22Rv1 (cell line): ENCODE results near the gene ZBTB20.
A peak's percentile ranks its signal among the peaks of the same experiment; 100 is the strongest.

Experiments used
- H3K27ac ChIP-seq: fragments of 450-650 bp; 2 replicates; pipeline ENCODE4 v1.5.1; 2017
- ZFX ChIP-seq: fragments of 450-650 bp; IDR thresholded peaks from 2 replicates; pipeline ENCODE4 v1.6.1; 2017; ENCODE audit warnings: antibody characterized with exemption, borderline replicate concordance
- TF ChIP-seq, protein P1 (sequence below): fragments of 450-650 bp; IDR thresholded peaks from 2 replicates; pipeline ENCODE4 v1.5.1; 2017; ENCODE audit warnings: mild to moderate bottlenecking

The ZBTB20 gene

DNA sequence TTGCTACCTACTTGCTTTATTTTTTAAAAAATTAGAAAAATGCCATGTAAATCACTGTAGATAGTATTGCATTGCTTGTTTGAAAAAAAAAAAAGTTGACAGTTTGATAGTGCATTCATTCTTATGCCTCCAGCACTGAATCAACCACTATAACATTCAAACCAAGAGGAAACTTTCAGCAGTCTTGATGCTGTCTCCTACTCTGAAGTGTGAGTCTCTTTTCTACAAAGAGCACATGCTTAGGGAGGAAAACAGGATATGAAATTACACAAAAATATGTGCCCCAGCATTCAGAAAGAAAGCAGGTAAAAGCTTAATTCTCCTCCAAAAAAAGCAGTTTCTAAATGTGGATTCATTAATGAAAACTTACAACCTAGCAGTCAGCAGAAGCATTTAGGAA, 78.3 kb downstream of the ZBTB20 start:
- H3K27ac ChIP-seq = no peak overlapping the region
- TF ChIP-seq ZFX = no peak
- TF ChIP-seq, protein P1, sequence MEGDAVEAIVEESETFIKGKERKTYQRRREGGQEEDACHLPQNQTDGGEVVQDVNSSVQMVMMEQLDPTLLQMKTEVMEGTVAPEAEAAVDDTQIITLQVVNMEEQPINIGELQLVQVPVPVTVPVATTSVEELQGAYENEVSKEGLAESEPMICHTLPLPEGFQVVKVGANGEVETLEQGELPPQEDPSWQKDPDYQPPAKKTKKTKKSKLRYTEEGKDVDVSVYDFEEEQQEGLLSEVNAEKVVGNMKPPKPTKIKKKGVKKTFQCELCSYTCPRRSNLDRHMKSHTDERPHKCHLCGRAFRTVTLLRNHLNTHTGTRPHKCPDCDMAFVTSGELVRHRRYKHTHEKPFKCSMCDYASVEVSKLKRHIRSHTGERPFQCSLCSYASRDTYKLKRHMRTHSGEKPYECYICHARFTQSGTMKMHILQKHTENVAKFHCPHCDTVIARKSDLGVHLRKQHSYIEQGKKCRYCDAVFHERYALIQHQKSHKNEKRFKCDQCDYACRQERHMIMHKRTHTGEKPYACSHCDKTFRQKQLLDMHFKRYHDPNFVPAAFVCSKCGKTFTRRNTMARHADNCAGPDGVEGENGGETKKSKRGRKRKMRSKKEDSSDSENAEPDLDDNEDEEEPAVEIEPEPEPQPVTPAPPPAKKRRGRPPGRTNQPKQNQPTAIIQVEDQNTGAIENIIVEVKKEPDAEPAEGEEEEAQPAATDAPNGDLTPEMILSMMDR = no peak

DNA sequence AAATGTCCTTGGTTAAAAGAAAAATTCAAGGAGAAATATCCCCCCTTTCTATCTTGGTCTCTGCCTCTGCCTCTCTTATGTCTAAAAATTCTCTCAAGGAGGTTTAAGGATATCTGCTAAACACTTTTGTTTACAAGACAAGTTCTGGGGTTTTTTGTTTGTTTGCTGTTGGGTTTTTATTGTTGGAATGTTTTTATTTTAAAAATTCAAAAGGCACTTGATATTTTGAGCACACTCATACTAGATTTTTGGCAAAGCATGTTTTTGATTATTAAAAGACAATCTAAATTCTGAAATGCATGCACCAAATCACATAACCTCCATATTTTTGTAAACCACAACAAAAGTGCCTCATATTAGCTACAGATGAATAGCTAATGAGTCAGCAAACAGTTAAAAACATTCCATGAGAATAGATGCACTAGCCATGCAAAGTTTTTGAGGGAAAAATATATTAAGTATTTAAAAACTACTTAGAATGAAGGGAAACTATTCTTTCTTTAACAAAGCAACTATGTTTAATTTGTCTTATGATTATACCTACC, 84.6 kb downstream of the ZBTB20 start:
- no peak for TF ChIP-seq ZFX
- TF ChIP-seq, protein P1 = no peak
- H3K27ac ChIP-seq = no peak overlapping the region

DNA sequence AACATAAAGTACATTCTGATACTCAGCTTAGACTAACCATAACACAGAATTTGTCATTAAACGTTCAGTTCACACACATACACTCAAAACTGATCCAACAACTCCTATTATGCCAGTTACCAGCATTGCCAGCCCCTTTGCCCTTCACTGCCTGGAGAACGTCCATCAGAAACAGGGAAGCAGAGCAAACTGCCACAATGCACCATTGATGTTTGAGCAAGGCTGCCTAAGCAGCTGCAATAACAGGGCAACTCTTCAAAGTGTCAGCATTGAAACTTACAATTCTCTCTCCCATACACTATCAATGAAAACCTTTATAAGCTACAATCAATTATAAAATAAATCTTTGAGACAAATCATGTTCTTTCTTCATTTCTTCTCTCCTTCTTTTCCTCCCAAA, 85.1 kb downstream of the ZBTB20 start:
- H3K27ac ChIP-seq = no peak overlapping the region
- TF ChIP-seq ZFX = no peak
- TF ChIP-seq, protein P1 = no peak

DNA sequence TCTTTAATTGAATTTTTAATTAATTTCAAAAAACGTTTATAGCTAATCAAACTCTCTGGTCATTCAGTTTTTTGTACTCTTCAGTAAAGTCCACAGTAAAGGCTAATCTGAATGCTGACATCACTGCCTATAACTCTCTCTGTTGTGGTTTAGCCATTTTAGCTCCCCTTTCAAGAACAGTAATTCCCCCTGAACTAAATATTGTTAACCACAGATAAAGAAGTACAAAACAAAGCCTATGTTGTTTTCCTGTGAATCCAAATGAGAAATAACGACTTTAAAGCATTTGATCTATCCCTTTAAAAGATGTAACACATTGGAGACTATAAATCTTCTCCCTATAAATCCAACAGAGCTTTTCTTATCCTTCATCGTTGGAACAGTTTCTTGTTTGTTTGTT, 94.2 kb downstream of the ZBTB20 start:
- TF ChIP-seq ZFX = no peak
- TF ChIP-seq, protein P1 = no peak
- H3K27ac ChIP-seq = no peak overlapping the region

DNA sequence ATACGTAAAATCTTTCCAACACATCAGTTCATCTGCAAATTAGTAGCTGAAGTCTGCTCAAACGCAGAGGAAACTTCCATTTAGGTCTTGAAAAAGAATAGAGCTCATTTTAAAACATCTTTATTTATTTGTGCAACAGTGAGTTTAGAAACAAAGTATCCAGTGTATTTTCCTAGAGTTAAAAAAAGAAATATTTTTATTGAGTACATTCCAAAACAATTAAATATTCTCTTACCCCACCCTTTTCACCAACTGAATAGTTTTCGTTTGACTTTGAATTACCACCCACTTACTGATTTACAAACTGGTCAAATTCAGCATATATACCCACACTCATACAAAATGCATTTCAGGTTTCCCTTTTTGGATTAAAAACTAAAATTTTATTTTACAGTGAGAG, 104.7 kb downstream of the ZBTB20 start:
- H3K27ac ChIP-seq = no peak overlapping the region
- TF ChIP-seq, protein P1 = no peak
- TF ChIP-seq ZFX = no peak

DNA sequence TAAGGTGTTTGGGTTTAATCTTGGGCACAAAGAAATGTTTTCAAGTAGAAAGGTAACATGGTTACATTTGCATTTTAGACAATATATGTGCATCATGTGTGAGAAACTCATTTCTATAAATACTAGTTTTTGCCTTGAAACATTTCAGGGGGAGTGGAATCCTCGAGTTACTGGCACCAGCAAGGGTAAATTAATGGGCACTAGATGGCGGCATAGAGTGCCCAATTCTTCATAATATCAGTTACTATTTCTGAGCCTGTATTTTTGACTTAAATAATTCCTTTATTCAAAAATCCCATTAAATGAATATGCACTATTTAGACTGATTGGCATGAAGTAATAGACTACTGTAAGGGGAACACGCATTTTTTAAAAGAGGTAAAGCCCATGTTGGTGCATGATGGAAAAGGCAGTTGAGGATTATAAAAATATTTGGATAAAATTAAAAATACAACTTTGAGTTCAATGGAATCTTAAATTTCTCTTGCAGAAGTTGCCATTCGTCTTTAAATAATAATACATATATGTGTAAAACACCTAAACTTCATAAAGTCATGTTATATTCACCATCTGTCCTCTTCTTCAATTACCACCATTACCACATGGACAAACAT, 106.3 kb downstream of the ZBTB20 start:
- no peak overlapping the region for H3K27ac ChIP-seq
- TF ChIP-seq, protein P1 = peak; percentile 92
- no peak for TF ChIP-seq ZFX

DNA sequence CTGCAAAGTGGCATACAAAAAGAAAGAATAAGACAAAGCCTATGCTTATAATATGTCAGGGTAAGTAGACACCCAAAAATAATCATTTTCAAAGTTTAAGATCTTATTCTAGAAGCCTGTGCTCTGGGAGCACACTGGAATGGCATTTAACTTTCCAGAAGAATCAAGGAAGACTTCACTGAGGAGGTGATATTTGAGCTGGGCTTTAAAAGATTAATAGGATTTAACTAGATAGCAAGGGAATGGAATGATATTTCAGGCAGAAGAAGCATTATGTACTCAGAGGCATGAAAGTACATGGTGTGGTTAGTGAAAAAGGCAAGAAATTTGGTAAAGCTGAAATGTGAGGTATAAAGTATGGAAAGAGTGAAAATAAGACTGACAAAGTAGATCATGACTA, 106.8 kb downstream of the ZBTB20 start:
- TF ChIP-seq, protein P1 = no peak
- no peak for TF ChIP-seq ZFX

More for the DNA sequence above, 106.8 kb downstream of the ZBTB20 start:
- no peak overlapping the region for H3K27ac ChIP-seq
